IMR-90 (cell line): ENCODE measurements around the gene MEST. TPM values are rescaled to one million over a fixed set of nuclear protein-coding genes. Genes with fewer than 3 reads are reported as not detected.

ENCODE experiments used
- ATAC-seq: fragments of 200-7000 bp; cut with Tn5 transposase; 2 replicates; pipeline ENCODE4 v1.9.1; 2020; ENCODE audit warnings: low read depth, mild to moderate bottlenecking, moderate library complexity
- BruUV-seq: library from RNA; stranded (reverse); fragments of 400-500 nt; replicated peaks from 2 replicates; lab custom pipeline; 2021; lab: Mats Ljungman, UMichigan
- CTCF ChIA-PET: fragments of 300-600 bp; formaldehyde crosslinking; extraction: SDS; loops from one replicate; lab custom pipeline; 2021; ENCODE audit warnings: antibody characterized with exemption; lab: Yijun Ruan, JAX
- POLR2A ChIA-PET: fragments of 300-600 bp; sonication (Branson Sonifier 250); formaldehyde crosslinking; loops from one replicate; lab custom pipeline; 2022; ENCODE audit warnings: antibody characterized with exemption; ENCODE audit not compliant: unreplicated experiment; lab: Charles Lee
- DNase-seq: peaks from one replicate; pipeline ENCODE4 v3.0.0; 2013
- H2AFZ ChIP-seq: replicated peaks from 2 replicates; pipeline ENCODE3; 2013; ENCODE audit warnings: low read length, mild to moderate bottlenecking; ENCODE audit not compliant: poor library complexity
- H2AK5ac ChIP-seq: 2 replicates; pipeline ENCODE4 v1.6.1; 2013; ENCODE audit warnings: low read depth, low read length, inconsistent platforms
- H2AK9ac ChIP-seq: replicated peaks from 2 replicates; pipeline ENCODE3; 2013; ENCODE audit warnings: mild to moderate bottlenecking, low read depth, low read length, moderate library complexity; ENCODE audit not compliant: poor library complexity
- H2BK120ac ChIP-seq: 2 replicates; pipeline ENCODE4 v1.6.1; 2013; ENCODE audit warnings: low read depth, low read length, inconsistent platforms
- H2BK15ac ChIP-seq: 3 replicates; pipeline ENCODE4 v1.6.1; 2013; ENCODE audit warnings: low read depth, low read length, inconsistent platforms
- H2BK20ac ChIP-seq: 2 replicates; pipeline ENCODE4 v1.6.1; 2013; ENCODE audit warnings: low read depth, mild to moderate bottlenecking, inconsistent platforms, low read length, moderate library complexity
- H2BK5ac ChIP-seq: 2 replicates; pipeline ENCODE4 v1.6.1; 2013; ENCODE audit warnings: mild to moderate bottlenecking, low read depth, low read length, inconsistent platforms; ENCODE audit not compliant: poor library complexity, severe bottlenecking
- H3K14ac ChIP-seq: replicated peaks from 2 replicates; pipeline ENCODE4 v1.6.1; 2013; ENCODE audit warnings: low read depth, low read length, inconsistent platforms
- H3K18ac ChIP-seq: 2 replicates; pipeline ENCODE4 v1.6.1; 2013; ENCODE audit warnings: low read depth, low read length, control low read depth
- H3K23ac ChIP-seq: 2 replicates; pipeline ENCODE4 v1.6.1; 2013; ENCODE audit warnings: low read depth, low read length, inconsistent platforms
- H3K27ac ChIP-seq: 2 replicates; pipeline ENCODE4 v1.5.1; 2013; ENCODE audit warnings: mild to moderate bottlenecking, control low read depth, low read length; ENCODE audit not compliant: insufficient read depth
- H3K27me3 ChIP-seq: 2 replicates; pipeline ENCODE4 v1.6.1; 2013; ENCODE audit warnings: low read length; ENCODE audit not compliant: control insufficient read depth, insufficient read depth
- H3K36me3 ChIP-seq: 2 replicates; pipeline ENCODE4 v1.6.1; 2013; ENCODE audit warnings: low read length, mixed read lengths; ENCODE audit not compliant: control insufficient read depth, insufficient read depth
- H3K4ac ChIP-seq: 2 replicates; pipeline ENCODE4 v1.6.1; 2013; ENCODE audit warnings: low read depth, low read length, inconsistent platforms
- H3K4me1 ChIP-seq: 2 replicates; pipeline ENCODE4 v1.6.1; 2013; ENCODE audit warnings: low read length, mixed read lengths; ENCODE audit not compliant: control insufficient read depth, insufficient read depth
- H3K4me2 ChIP-seq: 2 replicates; pipeline ENCODE4 v1.6.1; 2013; ENCODE audit warnings: low read depth, mild to moderate bottlenecking, control low read depth, low read length, moderate library complexity
- H3K4me3 ChIP-seq: 2 replicates; pipeline ENCODE4 v1.5.1; 2013; ENCODE audit warnings: low read depth, mild to moderate bottlenecking, control low read depth, low read length, moderate library complexity; ENCODE audit not compliant: insufficient read depth
- H3K56ac ChIP-seq: 2 replicates; pipeline ENCODE4 v1.6.1; 2013; ENCODE audit warnings: low read length, inconsistent platforms; ENCODE audit not compliant: insufficient read depth; ENCODE audit errors: extremely low read depth
- H3K79me1 ChIP-seq, 2 experiments: 2 replicates each; pipeline ENCODE4 v1.6.1; 2013; ENCODE audit warnings: low read length in 2 of 2, inconsistent platforms in 1 of 2, low read depth in 1 of 2
- H3K9ac ChIP-seq: 2 replicates; pipeline ENCODE4 v1.6.1; 2013; ENCODE audit warnings: low read depth, low read length, control low read depth
- H3K9me1 ChIP-seq: 2 replicates; pipeline ENCODE4 v1.6.1; 2013; ENCODE audit warnings: low read length, inconsistent platforms; ENCODE audit not compliant: insufficient read depth
- H3K9me3 ChIP-seq: 2 replicates; pipeline ENCODE4 v1.6.1; 2013; ENCODE audit warnings: low read length; ENCODE audit not compliant: control insufficient read depth, insufficient read depth
- H4K20me1 ChIP-seq: 2 replicates; pipeline ENCODE4 v1.6.1; 2013; ENCODE audit warnings: low read length, inconsistent platforms; ENCODE audit not compliant: insufficient read depth
- H4K5ac ChIP-seq: 2 replicates; pipeline ENCODE4 v1.6.1; 2013; ENCODE audit warnings: mild to moderate bottlenecking, low read depth, low read length, control low read depth
- H4K8ac ChIP-seq, 2 experiments: 2 replicates each; pipeline ENCODE4 v1.6.1; 2013; ENCODE audit warnings: low read depth in 2 of 2, low read length in 2 of 2, control low read depth in 1 of 2, inconsistent platforms in 1 of 2
- H4K91ac ChIP-seq: 2 replicates; pipeline ENCODE4 v1.6.1; 2013; ENCODE audit warnings: low read depth, low read length, inconsistent platforms; ENCODE audit not compliant: insufficient read depth
- BHLHE40 ChIP-seq: fragments of 150-350 bp; IDR thresholded peaks from 2 replicates; pipeline ENCODE4 v1.6.1; 2016; ENCODE audit warnings: mild to moderate bottlenecking, low read depth, low read length
- CEBPB ChIP-seq: IDR thresholded peaks from 2 replicates; pipeline ENCODE4 v1.6.1; 2012; ENCODE audit warnings: low read depth, low read length, improper control_type of control experiment
- FOS ChIP-seq: fragments of 150-350 bp; IDR thresholded peaks from 2 replicates; pipeline ENCODE4 v1.6.1; 2016; ENCODE audit warnings: low read depth, low read length
- MAZ ChIP-seq: IDR thresholded peaks from 2 replicates; pipeline ENCODE4 v1.6.1; 2012; ENCODE audit warnings: low read depth, mild to moderate bottlenecking, low read length, improper control_type of control experiment, moderate library complexity, borderline replicate concordance
- RCOR1 ChIP-seq: IDR thresholded peaks from 2 replicates; pipeline ENCODE4 v1.6.1; 2012; ENCODE audit warnings: mild to moderate bottlenecking, low read length, improper control_type of control experiment; ENCODE audit not compliant: insufficient replicate concordance
- WGBS, 2 experiments: methylation state at CpG; one replicate each; pipeline versions ENCODE4 v1.1.5 to v1.1.7; 2013; ENCODE audit warnings: missing lambda C conversion rate in 2 of 2; ENCODE audit not compliant: insufficient read length in 1 of 2; ENCODE audit errors: extremely low coverage in 2 of 2; 5-methylcytosine and 5-hydroxymethylcytosine counted together
- dilution Hi-C: fragments of 300-500 bp; cut with HindIII; formaldehyde crosslinking; loops from one replicate; pipeline ENCODE4 v1.14.3; 2018; ENCODE audit warnings: low sequenced_read_pairs; ENCODE audit not compliant: unreplicated experiment
- in situ Hi-C: fragments of 300-500 bp; cut with MboI; formaldehyde crosslinking; loops from 3 replicates; pipeline ENCODE4 v1.14.3; 2019; ENCODE audit warnings: low sequenced_read_pairs, inconsistent platforms, mixed read lengths
- intact Hi-C: fragments of 100-400 bp; cut with micrococcal nuclease; formaldehyde crosslinking; loops from 2 replicates; pipeline ENCODE4 v1.10.0; 2022
- polyA plus RNA-seq, 3 experiments: library from polyadenylated mRNA; depleted of rRNA; stranded (reverse); fragments of >200 nt; gene quantifications; 2 replicates each; pipeline ENCODE4 v1.2.3, GENCODE V29; 2012; ENCODE audit warnings: low replicate concordance in 1 of 3
- total RNA-seq: library from RNA; depleted of rRNA; stranded (reverse); fragments of >200 nt; gene quantifications from 2 replicates; pipeline ENCODE4 v1.2.3, GENCODE V29; 2012

The MEST gene
- total and polyA plus RNA-seq, 2 of the 4 experiments (the other 2 are of a cell fraction) = 219 to 317 TPM

- Histone ChIP-seq H3K4ac (no peak overlapping the region), H3K27me3 (no peaks in the 10 kb centered on the region), H2AK5ac (no peak overlapping the region), H3K23ac (no peak overlapping the region), H4K91ac (no peak overlapping the region), H3K14ac (no peak overlapping the region), H2AFZ (no peak overlapping the region), H4K5ac (no peak overlapping the region), H3K9me3 (no peaks in the 10 kb centered on the region), H3K4me3 (no peak overlapping the region), H4K8ac (no peak overlapping the region), H3K9me1 (no peaks in the 10 kb centered on the region), H2AK9ac (no peak overlapping the region), H2BK120ac (no peak overlapping the region), H3K4me2 (no peak overlapping the region), H3K79me1 (no peaks in the 10 kb centered on the region; a peak in 1 of 4 replicates), H3K18ac (no peak overlapping the region), H3K36me3 (peaks cover 24% of the 10 kb centered on the region), H2BK15ac (no peak overlapping the region), H2BK20ac (no peak overlapping the region), H3K56ac (no peak overlapping the region), H4K20me1 (no peaks in the 10 kb centered on the region), H3K27ac (no peak overlapping the region), H3K9ac (no peak overlapping the region), H3K4me1 (no peaks in the 10 kb centered on the region), H2BK5ac (no peak overlapping the region)
- in situ Hi-C loops (no loop called here), dilution Hi-C loops (no loop called here), intact Hi-C loops (no loop called here)
- ATAC-seq (no peak), DNase-seq (no peak)
- no TSS peak for BruUV-seq
- POLR2A ChIA-PET = no interaction called here
- no CpG with 5 or more reads among the region's 2 CpGs for WGBS, 2 experiments
- TF ChIP-seq MAZ (no peak), FOS (no peak), CEBPB (no peak), RCOR1 (no peak), BHLHE40 (no peak)
- CTCF ChIA-PET = no interaction called here
Measured at GRCh38 chr7:130500910-130501309, 9.0 kb downstream of the MEST start.
